Thymus (tissue), 11 donors: Measurements from ENCODE around the gene DHRSX. TPM values are rescaled to one million over a fixed set of nuclear protein-coding genes. Genes with fewer than 3 reads are reported as not detected.

Experiments
- DNase-seq, 9 donors: peaks; one replicate each; pipeline ENCODE4 v3.0.0-alpha.2; 2013; ENCODE audit warnings: low spot score in 9 of 9, low read depth in 6 of 9, missing footprints in 1 of 9
- H3K27ac ChIP-seq, 2 donors: one replicate each; pipeline ENCODE4 v1.5.1; 2013; ENCODE audit warnings: control low read depth in 1 of 2, low read depth in 1 of 2, low read length in 1 of 2, mild to moderate bottlenecking in 1 of 2, moderate library complexity in 1 of 2
- H3K27me3 ChIP-seq, 2 donors: one replicate each; pipeline ENCODE4 v1.5.1; 2013; ENCODE audit warnings: low read length in 1 of 2; ENCODE audit not compliant: control insufficient read depth in 2 of 2, insufficient read depth in 1 of 2
- H3K36me3 ChIP-seq, 2 donors: one replicate each; pipeline ENCODE4 v1.5.1; 2013; ENCODE audit warnings: low read length in 1 of 2, mild to moderate bottlenecking in 1 of 2, moderate library complexity in 1 of 2; ENCODE audit not compliant: control insufficient read depth in 2 of 2, insufficient read depth in 2 of 2
- H3K4me1 ChIP-seq, 2 donors: one replicate each; pipeline ENCODE4 v1.5.1; 2013; ENCODE audit warnings: low read length in 2 of 2; ENCODE audit not compliant: control insufficient read depth in 2 of 2, insufficient read depth in 2 of 2
- H3K4me3 ChIP-seq, 2 donors: one replicate each; pipeline ENCODE4 v1.5.1; 2013; ENCODE audit warnings: low read length in 2 of 2, control low read depth in 1 of 2, mild to moderate bottlenecking in 1 of 2
- H3K9me3 ChIP-seq, 2 donors: one replicate each; pipeline ENCODE4 v1.5.1; 2013; ENCODE audit warnings: low read length in 1 of 2, mild to moderate bottlenecking in 1 of 2; ENCODE audit not compliant: control insufficient read depth in 2 of 2, insufficient read depth in 1 of 2
- WGBS: extraction: QIAGEN DNeasy Blood & Tissue Kit; methylation state at CpG from one replicate; pipeline ENCODE4 v1.1.7; 2013; 5-methylcytosine and 5-hydroxymethylcytosine counted together
- polyA plus RNA-seq: library from polyadenylated mRNA; stranded (reverse); fragments of 200-250 nt; gene quantifications from one replicate; pipeline ENCODE4 v1.2.3, GENCODE V29; 2013
- total RNA-seq: library from RNA; stranded (reverse); fragments of 120-200 nt; gene quantifications from one replicate; pipeline ENCODE4 v1.2.4, GENCODE V29; 2013
- donor health status: healthy.

The DHRSX gene
- total and polyA plus RNA-seq, 2 donors = 11.2 to 12.2 TPM

- peaks cover 0 to 2% of the 10 kb centered on the region in 2 donors for H3K9me3 ChIP-seq
- no peak overlapping the region for H3K27ac ChIP-seq
- H3K36me3 ChIP-seq = peaks cover 22 to 43% of the 10 kb centered on the region in 2 donors
- 97% methylated on average over 22 of the region's 22 CpGs for WGBS
- H3K4me3 ChIP-seq = no peak overlapping the region
- H3K4me1 ChIP-seq = peaks cover 0 to 2% of the 10 kb centered on the region in 2 donors
- H3K27me3 ChIP-seq = no peaks in the 10 kb centered on the region
- no peak for DNase-seq
Measured at GRCh38 chrX:2492531-2493218, 8.1 kb downstream of the DHRSX start.

GRCh38 chrX:2490634-2491033 is 10.1 kb downstream of the DHRSX start:
- Histone ChIP-seq H3K4me1 (no peaks in the 10 kb centered on the region), H3K4me3 (no peak overlapping the region), H3K9me3 (peaks cover 0 to 2% of the 10 kb centered on the region in 2 donors), H3K36me3 (peaks cover 34 to 61% of the 10 kb centered on the region in 2 donors), H3K27ac (no peak overlapping the region), H3K27me3 (no peaks in the 10 kb centered on the region)
- no peak for DNase-seq
- 97% methylated on average over 22 of the region's 22 CpGs for WGBS

- peaks cover 0 to 2% of the 10 kb centered on the region in 2 donors for H3K9me3 ChIP-seq
- H3K4me3 ChIP-seq = no peak overlapping the region
- no peaks in the 10 kb centered on the region for H3K4me1 ChIP-seq
- H3K27ac ChIP-seq = no peak overlapping the region
- DNase-seq = no peak
- no peaks in the 10 kb centered on the region for H3K27me3 ChIP-seq
- WGBS = 98% methylated on average over 65 of the region's 65 CpGs
- H3K36me3 ChIP-seq = peaks cover 34 to 61% of the 10 kb centered on the region in 2 donors
Measured at GRCh38 chrX:2489446-2490445, 11.0 kb downstream of the DHRSX start.

- peaks cover 34 to 67% of the 10 kb centered on the region in 2 donors for H3K36me3 ChIP-seq
- DNase-seq = no peak
- 98% methylated on average over 50 of the region's 50 CpGs for WGBS
Measured at GRCh38 chrX:2488621-2489285, 12.0 kb downstream of the DHRSX start.

GRCh38 chrX:2487366-2487765 is 13.4 kb downstream of the DHRSX start:
- Histone ChIP-seq H3K36me3 (peaks cover 34 to 62% of the 10 kb centered on the region in 2 donors), H3K27ac (no peak overlapping the region), H3K4me1 (no peaks in the 10 kb centered on the region), H3K9me3 (peaks cover 0 to 2% of the 10 kb centered on the region in 2 donors), H3K4me3 (no peak overlapping the region), H3K27me3 (no peaks in the 10 kb centered on the region)
- WGBS = 92% methylated on average over 16 of the region's 16 CpGs
- DNase-seq = no peak

More at GRCh38 chrX:2488621-2489285, 12.0 kb downstream of the DHRSX start:
- Histone ChIP-seq H3K4me1 (no peaks in the 10 kb centered on the region), H3K27ac (no peak overlapping the region), H3K27me3 (no peaks in the 10 kb centered on the region), H3K4me3 (no peak overlapping the region), H3K9me3 (peaks cover 0 to 2% of the 10 kb centered on the region in 2 donors)

- peak overlapping the region in 1 of 2 donors; percentile 15 for H3K27ac ChIP-seq
- peaks cover 0 to 2% of the 10 kb centered on the region in 2 donors for H3K9me3 ChIP-seq
- 93% methylated on average over 29 of the region's 29 CpGs for WGBS
Measured at GRCh38 chrX:2486476-2487133, 14.2 kb downstream of the DHRSX start.

GRCh38 chrX:2485789-2486345 is 14.9 kb downstream of the DHRSX start:
- 94% methylated on average over 10 of the region's 10 CpGs for WGBS
- H3K27ac ChIP-seq = no peak overlapping the region
- DNase-seq = no peak
- no peaks in the 10 kb centered on the region for H3K4me1 ChIP-seq
- peaks cover 34 to 59% of the 10 kb centered on the region in 2 donors for H3K36me3 ChIP-seq
- H3K4me3 ChIP-seq = no peak overlapping the region
- H3K9me3 ChIP-seq = peaks cover 0 to 2% of the 10 kb centered on the region in 2 donors
- H3K27me3 ChIP-seq = no peaks in the 10 kb centered on the region

More at GRCh38 chrX:2486476-2487133, 14.2 kb downstream of the DHRSX start:
- H3K36me3 ChIP-seq = peaks cover 34 to 59% of the 10 kb centered on the region in 2 donors
- H3K4me1 ChIP-seq = no peaks in the 10 kb centered on the region
- H3K4me3 ChIP-seq = no peak overlapping the region
- no peaks in the 10 kb centered on the region for H3K27me3 ChIP-seq
- DNase-seq = no peak
